Mucosa of rectum (tissue), 2 donors: ENCODE results near the gene ITIH6.
"Not testable (repeated sequence)": the region's sequence is repeated elsewhere in the genome, so short reads cannot be mapped to it uniquely, and the experiment has no call there.

Experiments used
- H3K27ac ChIP-seq, 2 donors: one replicate each; pipeline ENCODE4 v1.7.0; 2013; ENCODE audit warnings: inconsistent platforms in 2 of 2, low read depth in 2 of 2, low read length in 2 of 2
- H3K27me3 ChIP-seq, 2 donors: one replicate each; pipeline ENCODE4 v1.7.0; 2013; ENCODE audit warnings: low read length in 2 of 2; ENCODE audit not compliant: control insufficient read depth in 2 of 2, insufficient read depth in 2 of 2
- H3K36me3 ChIP-seq, 2 donors: one replicate each; pipeline ENCODE4 v1.7.0; 2013; ENCODE audit warnings: low read length in 2 of 2; ENCODE audit not compliant: control insufficient read depth in 2 of 2, insufficient read depth in 2 of 2
- H3K4me1 ChIP-seq, 2 donors: one replicate each; pipeline ENCODE4 v1.7.0; 2013; ENCODE audit warnings: low read length in 2 of 2, mild to moderate bottlenecking in 1 of 2; ENCODE audit not compliant: control insufficient read depth in 2 of 2, insufficient read depth in 2 of 2
- H3K4me3 ChIP-seq, 2 donors: one replicate each; pipeline ENCODE4 v1.7.0; 2013; ENCODE audit warnings: low read length in 2 of 2
- H3K9ac ChIP-seq, 2 donors: one replicate each; pipeline ENCODE4 v1.7.0; 2013; ENCODE audit warnings: low read length in 2 of 2, low read depth in 1 of 2, mild to moderate bottlenecking in 1 of 2
- H3K9me3 ChIP-seq, 2 donors: one replicate each; pipeline ENCODE4 v1.7.0; 2013; ENCODE audit warnings: low read length in 2 of 2; ENCODE audit not compliant: control insufficient read depth in 2 of 2
- donor health status: healthy.
- donor health status: Normal muscosa, but diverticular disease.

ITIH6 gene

GRCh38 chrX:54774391-54775094 lies 23.5 kb downstream of the ITIH6 start:
- H3K9ac ChIP-seq, H3K4me1 ChIP-seq, H3K9me3 ChIP-seq, H3K36me3 ChIP-seq, H3K27me3 ChIP-seq, H3K4me3 ChIP-seq, H3K27ac ChIP-seq: not testable (repeated sequence)

GRCh38 chrX:54758114-54759055 lies 39.7 kb downstream of the ITIH6 start:
- H3K27me3 ChIP-seq: no peaks in the 10 kb centered on the region
- H3K4me1 ChIP-seq: no peaks in the 10 kb centered on the region
- H3K27ac ChIP-seq: no peak overlapping the region
- no peak overlapping the region for H3K4me3 ChIP-seq
- no peaks in the 10 kb centered on the region for H3K36me3 ChIP-seq
- H3K9me3 ChIP-seq: no peaks in the 10 kb centered on the region
- H3K9ac ChIP-seq: no peak overlapping the region

GRCh38 chrX:54754854-54755253 lies 43.2 kb downstream of the ITIH6 start:
- no peaks in the 10 kb centered on the region for H3K4me1 ChIP-seq
- no peaks in the 10 kb centered on the region for H3K27me3 ChIP-seq
- no peak overlapping the region for H3K9ac ChIP-seq
- H3K4me3 ChIP-seq: no peak overlapping the region
- no peak overlapping the region for H3K27ac ChIP-seq
- H3K9me3 ChIP-seq: no peaks in the 10 kb centered on the region
- H3K36me3 ChIP-seq: no peaks in the 10 kb centered on the region

GRCh38 chrX:54748626-54749025 lies 49.4 kb downstream of the ITIH6 start:
- H3K4me3 ChIP-seq: no peak overlapping the region
- no peak overlapping the region for H3K9ac ChIP-seq
- H3K4me1 ChIP-seq: no peaks in the 10 kb centered on the region
- no peaks in the 10 kb centered on the region for H3K36me3 ChIP-seq
- H3K27me3 ChIP-seq: peaks cover 0 to 2% of the 10 kb centered on the region in 2 donors
- H3K9me3 ChIP-seq: no peaks in the 10 kb centered on the region
- no peak overlapping the region for H3K27ac ChIP-seq

GRCh38 chrX:54747733-54748393 lies 50.2 kb downstream of the ITIH6 start:
- Histone ChIP-seq H3K4me1 (no peaks in the 10 kb centered on the region), H3K9ac (no peak overlapping the region), H3K27me3 (peaks cover 0 to 2% of the 10 kb centered on the region in 2 donors), H3K9me3 (no peaks in the 10 kb centered on the region), H3K36me3 (no peaks in the 10 kb centered on the region), H3K27ac (no peak overlapping the region), H3K4me3 (no peak overlapping the region)

GRCh38 chrX:54746928-54747327 lies 51.1 kb downstream of the ITIH6 start:
- Histone ChIP-seq H3K36me3 (no peaks in the 10 kb centered on the region), H3K27ac (no peak overlapping the region), H3K9me3 (no peaks in the 10 kb centered on the region), H3K27me3 (peaks cover 0 to 2% of the 10 kb centered on the region in 2 donors), H3K4me1 (no peaks in the 10 kb centered on the region), H3K4me3 (no peak overlapping the region), H3K9ac (no peak overlapping the region)

- no peak overlapping the region for H3K27ac ChIP-seq
- no peak overlapping the region for H3K9ac ChIP-seq
- H3K9me3 ChIP-seq: no peaks in the 10 kb centered on the region
- no peak overlapping the region for H3K4me3 ChIP-seq
- H3K4me1 ChIP-seq: no peaks in the 10 kb centered on the region
- H3K36me3 ChIP-seq: no peaks in the 10 kb centered on the region
- H3K27me3 ChIP-seq: peaks cover 0 to 2% of the 10 kb centered on the region in 2 donors
Measured at GRCh38 chrX:54745676-54746075, 52.4 kb downstream of the ITIH6 start.

- not testable (repeated sequence) for H3K9me3 ChIP-seq, H3K27me3 ChIP-seq, H3K27ac ChIP-seq, H3K9ac ChIP-seq, H3K36me3 ChIP-seq, H3K4me1 ChIP-seq, H3K4me3 ChIP-seq
Measured at GRCh38 chrX:54738567-54738966, 59.5 kb downstream of the ITIH6 start.

- not testable (repeated sequence) for H3K4me3 ChIP-seq, H3K9me3 ChIP-seq, H3K27me3 ChIP-seq, H3K9ac ChIP-seq, H3K36me3 ChIP-seq, H3K27ac ChIP-seq, H3K4me1 ChIP-seq
Measured at GRCh38 chrX:54736298-54736942, 61.6 kb downstream of the ITIH6 start.
